Body of pancreas (tissue), 4 donors: ENCODE results near the gene VAMP4.

Experiments
- CTCF ChIP-seq, 7 experiments: fragments of 450-650 bp in 4 of 7; fragments of 200-600 bp in 3 of 7; sonication (generic) in 3 of 7; IDR thresholded peaks; one replicate each; pipeline ENCODE4 v1.5.1; 2016 to 2019; ENCODE audit warnings: antibody characterized with exemption in 7 of 7
- POLR2A ChIP-seq, 3 donors: fragments of 450-650 bp; IDR thresholded peaks; one replicate each; pipeline ENCODE4 v1.6.1; 2016; ENCODE audit warnings: antibody characterized with exemption in 3 of 3, mild to moderate bottlenecking in 2 of 3

- TF ChIP-seq CTCF (IDR thresholded peaks at IDR 0.05) (no peak), POLR2A (IDR thresholded peaks at IDR 0.05) (no peak)
Measured at GRCh38 chr1:171668372-171668771, 73.5 kb downstream of the VAMP4 start.
